HTR-8/SVneo (cell line): ENCODE data around the gene TELO2.

Source experiments
- DNase-seq: peaks from one replicate; pipeline ENCODE4 v3.0.0; 2011; ENCODE audit warnings: low spot score, mixed read lengths; ENCODE audit not compliant: insufficient read length
- FAIRE-seq: peaks from 2 replicates; lab custom pipeline; 2011; peaks lifted over from hg19 to GRCh38; lab: Jason Lieb, UNC

TELO2 gene

GRCh38 chr16:1548233-1548632 lies 55.1 kb downstream of the TELO2 start:
- no peak for DNase-seq
- no peak for FAIRE-seq

GRCh38 chr16:1548727-1549126 lies 55.6 kb downstream of the TELO2 start:
- FAIRE-seq (no peak), DNase-seq (no peak)

- DNase-seq (no peak), FAIRE-seq (no peak)
Measured at GRCh38 chr16:1550069-1550468, 56.9 kb downstream of the TELO2 start.

- no peak for FAIRE-seq
Measured at GRCh38 chr16:1550696-1551095, 57.5 kb downstream of the TELO2 start.

GRCh38 chr16:1551166-1551565 lies 58.0 kb downstream of the TELO2 start:
- FAIRE-seq (no peak), DNase-seq (no peak)

More at GRCh38 chr16:1550696-1551095, 57.5 kb downstream of the TELO2 start:
- DNase-seq, result no peak

GRCh38 chr16:1552129-1552528 lies 59.0 kb downstream of the TELO2 start:
- no peak for DNase-seq
- no peak for FAIRE-seq

- no peak for DNase-seq
- FAIRE-seq, result no peak
Measured at GRCh38 chr16:1553946-1554825, 61.0 kb downstream of the TELO2 start.

GRCh38 chr16:1554826-1555445 lies 61.8 kb downstream of the TELO2 start:
- FAIRE-seq, result no peak

GRCh38 chr16:1556254-1556653 lies 63.1 kb downstream of the TELO2 start:
- no peak for DNase-seq
- no peak for FAIRE-seq

More at GRCh38 chr16:1554826-1555445, 61.8 kb downstream of the TELO2 start:
- no peak for DNase-seq

- DNase-seq (no peak), FAIRE-seq (no peak)
Measured at GRCh38 chr16:1557074-1557473, 63.9 kb downstream of the TELO2 start.

GRCh38 chr16:1557576-1557975 lies 64.4 kb downstream of the TELO2 start:
- DNase-seq (no peak), FAIRE-seq (no peak)

GRCh38 chr16:1559446-1559975 lies 66.4 kb downstream of the TELO2 start:
- FAIRE-seq (no peak), DNase-seq (no peak)
